Measurements from ENCODE around the gene SNRNP70. TPM values are rescaled to one million over a fixed set of nuclear protein-coding genes. Genes with fewer than 3 reads are reported as not detected.
A peak's percentile ranks its signal among the peaks of the same experiment; 100 is the strongest.

Gene SNRNP70
- total RNA-seq, 2 experiments from 2014 or later: 181 to 392 TPM

DNA sequence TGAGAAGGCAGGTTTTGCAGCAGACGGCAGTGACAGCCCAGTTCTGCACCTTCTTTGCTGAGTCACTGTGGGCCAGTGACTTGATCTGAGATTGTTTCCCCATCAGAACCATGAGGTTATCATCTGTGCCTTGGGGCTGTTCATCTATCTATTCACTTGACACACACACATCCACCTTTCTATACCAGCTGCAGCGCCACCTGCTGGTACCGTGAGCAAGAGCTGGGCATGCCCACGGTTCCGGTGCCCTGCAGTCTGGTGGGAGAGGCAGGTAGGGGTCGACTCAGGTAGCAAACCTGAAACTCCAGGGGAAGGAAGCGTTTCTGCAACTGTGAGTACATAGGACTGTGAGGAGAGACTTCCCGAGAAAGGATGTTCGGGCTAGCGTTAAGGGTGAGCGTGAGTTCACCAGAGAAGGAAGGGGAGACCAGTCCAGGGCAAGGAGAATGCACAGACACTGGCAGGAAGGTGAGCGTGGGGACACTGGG, 21.4 kb downstream of the SNRNP70 start:
- TF ChIP-seq, protein P1, sequence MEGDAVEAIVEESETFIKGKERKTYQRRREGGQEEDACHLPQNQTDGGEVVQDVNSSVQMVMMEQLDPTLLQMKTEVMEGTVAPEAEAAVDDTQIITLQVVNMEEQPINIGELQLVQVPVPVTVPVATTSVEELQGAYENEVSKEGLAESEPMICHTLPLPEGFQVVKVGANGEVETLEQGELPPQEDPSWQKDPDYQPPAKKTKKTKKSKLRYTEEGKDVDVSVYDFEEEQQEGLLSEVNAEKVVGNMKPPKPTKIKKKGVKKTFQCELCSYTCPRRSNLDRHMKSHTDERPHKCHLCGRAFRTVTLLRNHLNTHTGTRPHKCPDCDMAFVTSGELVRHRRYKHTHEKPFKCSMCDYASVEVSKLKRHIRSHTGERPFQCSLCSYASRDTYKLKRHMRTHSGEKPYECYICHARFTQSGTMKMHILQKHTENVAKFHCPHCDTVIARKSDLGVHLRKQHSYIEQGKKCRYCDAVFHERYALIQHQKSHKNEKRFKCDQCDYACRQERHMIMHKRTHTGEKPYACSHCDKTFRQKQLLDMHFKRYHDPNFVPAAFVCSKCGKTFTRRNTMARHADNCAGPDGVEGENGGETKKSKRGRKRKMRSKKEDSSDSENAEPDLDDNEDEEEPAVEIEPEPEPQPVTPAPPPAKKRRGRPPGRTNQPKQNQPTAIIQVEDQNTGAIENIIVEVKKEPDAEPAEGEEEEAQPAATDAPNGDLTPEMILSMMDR (conservative IDR thresholded peaks at IDR 0.05; ENCODE audit: low read length): peak; percentile 91
- TF ChIP-seq EZH2phosphoT487 (IDR thresholded peaks at IDR 0.05; ENCODE audit: borderline replicate concordance, low read depth, low read length): no peak
- Histone ChIP-seq H3K4me2 (ENCODE audit: low read length) (no peak overlapping the region), H4K20me1 (ENCODE audit: insufficient read depth, low read length) (no peaks in the 10 kb centered on the region), H3K27ac (ENCODE audit: low read depth, low read length, poor library complexity, severe bottlenecking) (no peak overlapping the region), H3K79me2 (ENCODE audit: insufficient read depth, low read depth, low read length) (no peaks in the 10 kb centered on the region), H3K4me1 (ENCODE audit: insufficient read depth, low read length, poor library complexity, severe bottlenecking) (no peaks in the 10 kb centered on the region), H3K9me3 (ENCODE audit: low read length) (no peaks in the 10 kb centered on the region), H3K9me2 (ENCODE audit: insufficient read depth, low read length) (no peaks in the 10 kb centered on the region), H3K36me3 (ENCODE audit: insufficient read depth, low read length) (peaks cover 81% of the 10 kb centered on the region), H2AFZ (ENCODE audit: low read length) (no peak overlapping the region), H3K4me3 (ENCODE audit: low read depth, low read length, poor library complexity, severe bottlenecking) (no peak overlapping the region)
- BruUV-seq (replicated peaks): no TSS peak
- POLR2A ChIA-PET: no interaction called here
- CTCF ChIA-PET (ENCODE audit: unreplicated experiment): interaction anchor here (1.0 kb wide), 1 partner anchor 11 kb away, joined by 4 read pairs; no protein-coding TSS in a partner anchor
- intact Hi-C loops (cut with micrococcal nuclease; ENCODE audit: unreplicated experiment): no loop called here
- peak; percentile 73 for DNase-seq (ENCODE audit: low spot score)

DNA sequence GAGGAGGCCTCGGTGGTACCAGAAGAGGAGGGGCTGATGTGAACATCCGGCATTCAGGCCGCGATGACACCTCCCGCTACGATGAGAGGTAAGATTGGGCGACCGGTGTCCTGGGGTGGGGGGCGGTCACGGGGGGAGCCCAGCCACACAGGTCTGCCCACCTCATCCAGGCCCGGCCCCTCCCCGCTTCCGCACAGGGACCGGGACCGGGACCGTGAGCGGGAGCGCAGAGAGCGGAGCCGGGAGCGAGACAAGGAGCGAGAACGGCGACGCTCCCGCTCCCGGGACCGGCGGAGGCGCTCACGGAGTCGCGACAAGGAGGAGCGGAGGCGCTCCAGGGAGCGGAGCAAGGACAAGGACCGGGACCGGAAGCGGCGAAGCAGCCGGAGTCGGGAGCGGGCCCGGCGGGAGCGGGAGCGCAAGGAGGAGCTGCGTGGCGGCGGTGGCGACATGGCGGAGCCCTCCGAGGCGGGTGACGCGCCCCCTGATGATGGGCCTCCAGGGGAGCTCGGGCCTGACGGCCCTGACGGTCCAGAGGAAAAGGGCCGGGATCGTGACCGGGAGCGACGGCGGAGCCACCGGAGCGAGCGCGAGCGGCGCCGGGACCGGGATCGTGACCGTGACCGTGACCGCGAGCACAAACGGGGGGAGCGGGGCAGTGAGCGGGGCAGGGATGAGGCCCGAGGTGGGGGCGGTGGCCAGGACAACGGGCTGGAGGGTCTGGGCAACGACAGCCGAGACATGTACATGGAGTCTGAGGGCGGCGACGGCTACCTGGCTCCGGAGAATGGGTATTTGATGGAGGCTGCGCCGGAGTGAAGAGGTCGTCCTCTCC, 22.6 kb downstream of the SNRNP70 start:
- Histone ChIP-seq H3K79me2 (ENCODE audit: insufficient read depth, low read depth, low read length) (no peaks in the 10 kb centered on the region), H3K36me3 (ENCODE audit: insufficient read depth, low read length) (peaks cover 72% of the 10 kb centered on the region), H3K4me2 (ENCODE audit: low read length) (no peak overlapping the region), H3K27ac (ENCODE audit: low read depth, low read length, poor library complexity, severe bottlenecking) (no peak overlapping the region), H3K9me2 (ENCODE audit: insufficient read depth, low read length) (no peaks in the 10 kb centered on the region), H3K4me1 (ENCODE audit: insufficient read depth, low read length, poor library complexity, severe bottlenecking) (no peaks in the 10 kb centered on the region), H4K20me1 (ENCODE audit: insufficient read depth, low read length) (no peaks in the 10 kb centered on the region), H3K4me3 (ENCODE audit: low read depth, low read length, poor library complexity, severe bottlenecking) (no peak overlapping the region), H3K9me3 (ENCODE audit: low read length) (no peaks in the 10 kb centered on the region), H2AFZ (ENCODE audit: low read length) (no peak overlapping the region)
- ChIA-PET POLR2A (no interaction called here), CTCF (ENCODE audit: unreplicated experiment) (no interaction called here)
- BruUV-seq (replicated peaks): TSS peak; percentile 91
- TF ChIP-seq, protein P1 (conservative IDR thresholded peaks at IDR 0.05; ENCODE audit: low read length): no peak
- no peak for TF ChIP-seq EZH2phosphoT487 (IDR thresholded peaks at IDR 0.05; ENCODE audit: borderline replicate concordance, low read depth, low read length)
- intact Hi-C loops (cut with micrococcal nuclease; ENCODE audit: unreplicated experiment): no loop called here
- no peak for DNase-seq (ENCODE audit: low spot score)

DNA sequence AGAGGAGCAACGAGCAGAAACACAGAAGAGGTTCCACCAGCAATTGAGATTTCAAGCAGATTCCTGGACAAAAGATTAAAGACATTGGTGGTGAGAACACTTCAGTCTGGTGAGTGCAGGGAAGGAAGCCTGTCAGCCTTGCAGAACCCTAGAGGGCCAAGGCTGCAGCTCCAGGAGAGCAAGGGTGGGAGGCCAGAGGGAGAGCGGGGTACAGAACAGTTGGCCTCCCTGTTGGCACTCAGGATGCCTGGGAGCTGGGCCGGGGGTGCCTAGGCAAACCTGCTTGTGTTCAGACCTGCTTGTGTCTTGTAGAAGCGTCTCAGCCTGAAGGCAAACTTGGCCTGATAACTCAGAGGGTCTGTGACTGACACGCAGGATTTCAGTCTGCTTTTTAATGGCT, 23.8 kb downstream of the SNRNP70 start:
- DNase-seq (ENCODE audit: low spot score): no peak
- no TSS peak for BruUV-seq (replicated peaks)
- Histone ChIP-seq H3K79me2 (ENCODE audit: insufficient read depth, low read depth, low read length) (no peaks in the 10 kb centered on the region), H3K36me3 (ENCODE audit: insufficient read depth, low read length) (peaks cover 60% of the 10 kb centered on the region), H3K4me1 (ENCODE audit: insufficient read depth, low read length, poor library complexity, severe bottlenecking) (peaks cover 5% of the 10 kb centered on the region), H3K9me2 (ENCODE audit: insufficient read depth, low read length) (no peaks in the 10 kb centered on the region), H3K9me3 (ENCODE audit: low read length) (no peaks in the 10 kb centered on the region), H3K27ac (ENCODE audit: low read depth, low read length, poor library complexity, severe bottlenecking) (no peak overlapping the region), H4K20me1 (ENCODE audit: insufficient read depth, low read length) (no peaks in the 10 kb centered on the region), H3K4me2 (ENCODE audit: low read length) (no peak overlapping the region), H2AFZ (ENCODE audit: low read length) (no peak overlapping the region), H3K4me3 (ENCODE audit: low read depth, low read length, poor library complexity, severe bottlenecking) (no peak overlapping the region)
- ChIA-PET CTCF (ENCODE audit: unreplicated experiment) (no interaction called here), POLR2A (no interaction called here)
- intact Hi-C loops (cut with micrococcal nuclease; ENCODE audit: unreplicated experiment): no loop called here
- no peak for TF ChIP-seq EZH2phosphoT487 (IDR thresholded peaks at IDR 0.05; ENCODE audit: borderline replicate concordance, low read depth, low read length)
- TF ChIP-seq, protein P1 (conservative IDR thresholded peaks at IDR 0.05; ENCODE audit: low read length): no peak
